GM21576 (cell line): ENCODE data around the gene SAFB.
A peak's percentile ranks its signal among the peaks of the same experiment; 100 is the strongest.
"Not testable (repeated sequence)": the region's sequence is repeated elsewhere in the genome, so short reads cannot be mapped to it uniquely, and the experiment has no call there.

Experiments
- ATAC-seq: cut with Tn5 transposase; IDR thresholded peaks from one replicate; pipeline ENCODE4 v1.9.1; 2021; ENCODE audit warnings: mild to moderate bottlenecking, moderate library complexity; ENCODE audit not compliant: unreplicated experiment

The SAFB gene

GRCh38 chr19:5682107-5682482 is 59.2 kb downstream of the SAFB start:
- ATAC-seq = no peak

GRCh38 chr19:5683177-5683886 is 60.4 kb downstream of the SAFB start:
- ATAC-seq = no peak

- no peak for ATAC-seq
Measured at GRCh38 chr19:5684694-5685430, 62.0 kb downstream of the SAFB start.

- no peak for ATAC-seq
Measured at GRCh38 chr19:5686326-5686646, 63.4 kb downstream of the SAFB start.

GRCh38 chr19:5686647-5687359 is 63.9 kb downstream of the SAFB start:
- peak; percentile 41 for ATAC-seq

GRCh38 chr19:5687360-5688198 is 64.7 kb downstream of the SAFB start:
- no peak for ATAC-seq

- not testable (repeated sequence) for ATAC-seq
Measured at GRCh38 chr19:5688262-5688881, 65.5 kb downstream of the SAFB start.

- ATAC-seq = peak; percentile 41
Measured at GRCh38 chr19:5690125-5690954, 67.5 kb downstream of the SAFB start, which contains the start of gene RPL36. TSS of gene RPL36 (plus strand) at chr19:5690295. CDS start at chr19:5690508, 213 bp downstream.

GRCh38 chr19:5690955-5691821 is 68.3 kb downstream of the SAFB start:
- no peak for ATAC-seq

GRCh38 chr19:5691822-5692722 is 69.2 kb downstream of the SAFB start:
- ATAC-seq = no peak

- ATAC-seq = no peak
Measured at GRCh38 chr19:5692723-5693194, 69.9 kb downstream of the SAFB start.

GRCh38 chr19:5693195-5694166 is 70.6 kb downstream of the SAFB start:
- ATAC-seq = no peak

- no peak for ATAC-seq
Measured at GRCh38 chr19:5694167-5694955, 71.5 kb downstream of the SAFB start.

GRCh38 chr19:5694956-5695648 is 72.2 kb downstream of the SAFB start:
- ATAC-seq = no peak

- ATAC-seq = no peak
Measured at GRCh38 chr19:5695649-5696195, 72.8 kb downstream of the SAFB start.
